Osteocyte (in vitro differentiated cells): ENCODE measurements around the gene ITPKB. TPM values are rescaled to one million over a fixed set of nuclear protein-coding genes. Genes with fewer than 3 reads are reported as not detected.

Experiments used
- DNase-seq: peaks from one replicate; pipeline ENCODE4 v3.0.0; 2021; ENCODE audit warnings: mixed read lengths; ENCODE audit not compliant: unreplicated experiment; ENCODE audit errors: extremely low spot score
- H3K27ac Mint-ChIP-seq: one replicate; pipeline ENCODE4 v1.8.0; 2021; ENCODE audit warnings: mild to moderate bottlenecking, mixed read lengths; ENCODE audit not compliant: unreplicated experiment
- H3K27me3 Mint-ChIP-seq: one replicate; pipeline ENCODE4 v1.8.0; 2021; ENCODE audit warnings: mixed read lengths; ENCODE audit not compliant: unreplicated experiment
- H3K36me3 Mint-ChIP-seq: one replicate; pipeline ENCODE4 v1.8.0; 2021; ENCODE audit warnings: mixed read lengths; ENCODE audit not compliant: unreplicated experiment
- H3K4me1 Mint-ChIP-seq: one replicate; pipeline ENCODE4 v1.8.0; 2021; ENCODE audit warnings: mixed read lengths; ENCODE audit not compliant: unreplicated experiment
- H3K4me3 Mint-ChIP-seq: one replicate; pipeline ENCODE4 v1.8.0; 2021; ENCODE audit warnings: mild to moderate bottlenecking, moderate library complexity, mixed read lengths; ENCODE audit not compliant: unreplicated experiment
- H3K9me3 Mint-ChIP-seq: one replicate; pipeline ENCODE4 v1.8.0; 2021; ENCODE audit warnings: mixed read lengths; ENCODE audit not compliant: unreplicated experiment
- total RNA-seq: library from RNA; stranded (reverse); gene quantifications from 2 replicates; pipeline ENCODE4 v1.2.1, GENCODE V29; 2021
- TF ChIP-seq, protein P1 (sequence below): fragments of 200-600 bp; sonication (generic); IDR thresholded peaks from 2 replicates; pipeline ENCODE4 v1.5.0; 2021; ENCODE audit warnings: antibody characterized with exemption, mild to moderate bottlenecking, moderate library complexity

Gene ITPKB
- total RNA-seq, 1 donor from 2014 or later = 28.3 TPM

DNA sequence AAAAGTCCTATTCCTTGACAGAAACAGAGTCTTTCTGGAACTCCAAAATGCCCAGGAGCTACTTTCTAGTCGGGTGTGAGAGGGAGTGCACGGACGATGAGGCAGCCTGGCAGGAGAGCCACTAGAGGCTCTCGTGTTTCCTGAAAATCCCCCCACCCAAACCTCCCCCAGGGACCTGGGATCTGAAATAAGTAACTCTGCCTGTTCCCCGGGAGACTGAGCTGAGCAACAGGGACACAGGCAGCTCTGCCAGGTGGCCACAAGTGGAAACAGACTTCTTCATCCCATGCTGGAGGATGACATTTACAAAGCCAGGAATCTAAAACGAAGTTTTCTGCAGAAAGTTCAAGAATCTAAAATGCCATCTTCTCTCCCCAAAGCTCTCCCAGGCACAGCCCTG lies 77.1 kb downstream of the ITPKB start:
- peak overlapping the region; percentile 29 for H3K4me3 Mint-ChIP-seq
- no peaks in the 10 kb centered on the region for H3K36me3 Mint-ChIP-seq

DNA sequence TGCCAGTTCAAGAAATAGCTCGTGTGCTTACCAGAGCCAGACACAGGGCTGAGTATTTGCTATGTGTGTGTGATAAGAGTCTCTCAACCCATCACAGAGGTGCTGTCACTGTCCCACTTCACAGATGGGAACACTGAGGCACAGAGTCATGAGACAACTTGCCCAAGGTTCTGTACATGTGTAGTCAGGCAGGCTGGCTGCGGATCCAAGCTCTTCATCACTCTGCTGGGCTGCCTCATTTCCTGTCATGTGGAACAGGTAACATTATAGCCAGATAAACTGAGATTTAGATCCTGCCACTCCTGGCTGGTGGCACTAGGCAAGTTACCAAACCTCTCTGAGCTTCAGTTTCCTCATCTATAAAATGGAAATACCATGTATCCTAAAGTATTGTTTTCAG lies 77.8 kb downstream of the ITPKB start:
- Mint-ChIP-seq H3K27ac (peak overlapping the region; percentile 95), H3K4me3 (no peak overlapping the region), H3K4me1 (peaks cover 75% of the 10 kb centered on the region), H3K9me3 (no peaks in the 10 kb centered on the region), H3K27me3 (no peaks in the 10 kb centered on the region), H3K36me3 (no peaks in the 10 kb centered on the region)
- no peak for DNase-seq
- TF ChIP-seq, protein P1, sequence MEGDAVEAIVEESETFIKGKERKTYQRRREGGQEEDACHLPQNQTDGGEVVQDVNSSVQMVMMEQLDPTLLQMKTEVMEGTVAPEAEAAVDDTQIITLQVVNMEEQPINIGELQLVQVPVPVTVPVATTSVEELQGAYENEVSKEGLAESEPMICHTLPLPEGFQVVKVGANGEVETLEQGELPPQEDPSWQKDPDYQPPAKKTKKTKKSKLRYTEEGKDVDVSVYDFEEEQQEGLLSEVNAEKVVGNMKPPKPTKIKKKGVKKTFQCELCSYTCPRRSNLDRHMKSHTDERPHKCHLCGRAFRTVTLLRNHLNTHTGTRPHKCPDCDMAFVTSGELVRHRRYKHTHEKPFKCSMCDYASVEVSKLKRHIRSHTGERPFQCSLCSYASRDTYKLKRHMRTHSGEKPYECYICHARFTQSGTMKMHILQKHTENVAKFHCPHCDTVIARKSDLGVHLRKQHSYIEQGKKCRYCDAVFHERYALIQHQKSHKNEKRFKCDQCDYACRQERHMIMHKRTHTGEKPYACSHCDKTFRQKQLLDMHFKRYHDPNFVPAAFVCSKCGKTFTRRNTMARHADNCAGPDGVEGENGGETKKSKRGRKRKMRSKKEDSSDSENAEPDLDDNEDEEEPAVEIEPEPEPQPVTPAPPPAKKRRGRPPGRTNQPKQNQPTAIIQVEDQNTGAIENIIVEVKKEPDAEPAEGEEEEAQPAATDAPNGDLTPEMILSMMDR = no peak

More for the DNA sequence above, 77.1 kb downstream of the ITPKB start:
- H3K27me3 Mint-ChIP-seq = no peaks in the 10 kb centered on the region
- no peak for DNase-seq
- TF ChIP-seq, protein P1 = no peak
- H3K4me1 Mint-ChIP-seq = peaks cover 68% of the 10 kb centered on the region
- peak overlapping the region; percentile 95 for H3K27ac Mint-ChIP-seq
- no peaks in the 10 kb centered on the region for H3K9me3 Mint-ChIP-seq

DNA sequence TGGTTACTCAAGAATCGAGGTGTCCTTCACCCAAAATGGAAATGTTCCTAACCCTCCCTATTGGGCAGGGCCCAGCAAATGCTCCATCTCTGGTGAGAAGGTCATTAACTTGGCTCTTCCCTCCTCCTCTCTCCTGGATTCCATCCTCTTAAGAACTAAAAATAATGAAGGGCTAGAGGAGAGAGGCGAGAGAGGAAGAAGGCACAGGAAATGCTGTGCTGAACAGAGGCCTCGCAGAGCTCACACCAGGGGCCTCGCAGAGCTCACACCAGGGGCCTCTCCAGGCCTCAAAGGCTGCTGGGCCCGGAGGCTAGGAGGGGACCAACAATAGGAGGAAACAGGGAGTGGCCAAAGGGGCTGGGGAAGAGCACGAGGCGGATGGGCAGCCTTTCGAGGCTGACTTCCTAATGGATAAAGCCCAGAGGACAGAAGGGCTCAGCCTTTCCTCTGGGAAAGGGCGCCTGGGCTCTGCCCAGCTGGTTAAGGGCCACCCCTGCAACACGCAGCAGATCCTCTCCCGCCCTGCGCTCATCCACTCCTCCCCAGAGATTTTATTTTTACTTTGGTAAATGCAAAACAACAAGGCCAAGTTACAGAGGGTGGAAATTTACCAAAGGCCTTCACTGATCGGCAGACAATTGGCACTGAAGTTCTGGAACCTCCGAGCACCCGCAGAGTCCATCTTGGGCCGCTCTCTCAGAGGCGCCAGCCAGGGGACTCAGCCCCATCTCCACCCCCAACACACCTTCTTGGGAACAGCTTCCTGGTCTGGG lies 78.5 kb downstream of the ITPKB start:
- Mint-ChIP-seq H3K36me3 (no peaks in the 10 kb centered on the region), H3K27ac (peak overlapping the region; percentile 95), H3K4me3 (no peak overlapping the region), H3K27me3 (no peaks in the 10 kb centered on the region), H3K4me1 (peaks cover 82% of the 10 kb centered on the region), H3K9me3 (no peaks in the 10 kb centered on the region)
- TF ChIP-seq, protein P1 = no peak
- no peak for DNase-seq

DNA sequence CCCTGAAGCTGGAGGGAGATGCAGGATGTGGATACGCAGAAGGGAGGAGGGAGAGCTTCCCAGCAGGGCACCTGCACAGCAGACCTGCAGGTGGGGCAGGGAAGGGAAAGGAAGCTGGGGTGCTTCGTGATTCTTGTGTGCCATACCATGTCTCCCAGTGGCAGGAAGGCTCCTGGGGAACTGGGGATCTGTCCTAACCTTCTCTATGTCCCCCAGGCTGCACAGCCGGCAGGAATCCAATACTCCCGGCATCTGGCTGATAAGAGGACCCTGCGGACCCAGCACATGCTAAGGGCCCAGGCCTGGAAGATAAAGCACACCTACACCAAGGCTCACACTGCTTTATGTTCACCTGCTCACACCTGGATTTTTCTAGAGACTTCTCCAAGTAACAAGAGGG lies 79.4 kb downstream of the ITPKB start:
- TF ChIP-seq, protein P1 = no peak
- Mint-ChIP-seq H3K9me3 (no peaks in the 10 kb centered on the region), H3K27ac (no peak overlapping the region), H3K36me3 (no peaks in the 10 kb centered on the region), H3K27me3 (no peaks in the 10 kb centered on the region), H3K4me1 (peaks cover 83% of the 10 kb centered on the region), H3K4me3 (no peak overlapping the region)
- no peak for DNase-seq

DNA sequence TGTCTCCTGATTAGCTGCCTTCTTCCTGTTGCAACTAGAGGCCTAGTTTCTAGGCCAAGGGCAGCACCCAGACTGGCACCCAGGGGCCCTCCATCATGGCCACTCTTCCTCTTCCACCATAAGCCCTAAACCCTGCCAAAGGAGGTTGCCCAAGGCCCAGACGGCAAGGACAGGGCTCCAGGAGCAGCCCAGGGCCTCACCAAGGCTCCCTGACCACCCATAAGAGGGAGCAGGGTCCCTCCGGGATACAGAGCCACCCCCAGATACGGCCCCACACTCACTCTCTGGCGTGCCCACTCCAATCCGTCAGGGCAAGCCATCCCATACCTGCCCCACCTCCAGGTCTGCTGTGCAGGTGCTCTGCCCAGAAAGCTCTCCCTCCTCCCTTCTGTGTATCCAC lies 79.9 kb downstream of the ITPKB start:
- Mint-ChIP-seq H3K27ac (no peak overlapping the region), H3K9me3 (no peaks in the 10 kb centered on the region), H3K4me1 (peaks cover 83% of the 10 kb centered on the region), H3K27me3 (no peaks in the 10 kb centered on the region), H3K4me3 (no peak overlapping the region), H3K36me3 (no peaks in the 10 kb centered on the region)
- TF ChIP-seq, protein P1 = no peak
- no peak for DNase-seq
